B cell (primary cell): ENCODE data around the gene ZFHX2.

Experiments used
- EZH2 ChIP-seq: IDR thresholded peaks from 2 replicates; pipeline ENCODE4 v1.6.1; 2012; ENCODE audit warnings: borderline replicate concordance, low read depth, mild to moderate bottlenecking, moderate library complexity, low read length; ENCODE audit not compliant: insufficient read depth, poor library complexity, severe bottlenecking
- TF ChIP-seq, protein P1 (sequence below): fragments of 200-600 bp; IDR thresholded peaks from one replicate; pipeline ENCODE4 v1.8.0; 2022; ENCODE audit warnings: antibody characterized with exemption, mild to moderate bottlenecking

DNA sequence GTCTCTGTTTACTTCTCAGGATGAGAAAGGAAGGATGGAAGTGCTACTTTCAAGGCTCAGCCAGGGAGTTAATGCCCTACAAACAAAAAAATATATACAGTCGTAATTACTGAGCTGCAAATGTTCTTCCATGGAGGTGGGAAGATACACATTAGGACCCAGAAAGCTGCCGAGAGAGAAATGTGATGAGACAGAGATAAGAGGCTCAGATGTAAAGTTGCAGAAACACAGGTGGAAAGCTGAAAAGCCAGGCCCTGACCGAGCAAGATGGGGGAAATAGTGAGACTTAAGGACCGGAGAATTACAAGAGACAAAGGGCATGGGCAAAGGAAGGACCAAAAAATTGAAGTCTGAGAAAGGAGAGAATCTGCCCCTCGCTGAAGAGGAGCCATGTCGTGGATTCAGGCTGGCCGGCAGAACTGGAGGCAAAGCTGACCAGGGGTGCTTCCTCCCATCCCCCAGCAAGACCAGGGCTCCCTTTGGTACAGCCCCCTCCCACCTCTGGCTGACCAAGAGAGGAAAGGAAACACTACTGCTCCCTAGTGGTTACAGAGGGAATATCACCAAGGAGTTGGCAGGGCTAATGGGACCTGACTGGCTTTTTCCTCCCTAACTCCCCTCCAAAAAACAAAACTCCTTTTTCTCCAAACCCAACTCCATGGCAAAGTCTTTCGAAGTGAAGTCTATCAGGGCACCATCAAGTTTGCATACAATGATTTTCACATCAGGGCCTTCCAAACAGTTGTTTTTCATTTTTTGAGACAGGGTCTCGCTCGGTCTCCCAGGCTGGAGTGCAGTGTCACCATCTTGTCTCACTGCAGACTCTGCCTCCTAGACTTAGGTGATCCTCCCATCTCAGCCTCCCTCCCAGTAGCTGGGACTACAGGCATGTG is 12.1 kb downstream of the ZFHX2 start:
- TF ChIP-seq, protein P1, sequence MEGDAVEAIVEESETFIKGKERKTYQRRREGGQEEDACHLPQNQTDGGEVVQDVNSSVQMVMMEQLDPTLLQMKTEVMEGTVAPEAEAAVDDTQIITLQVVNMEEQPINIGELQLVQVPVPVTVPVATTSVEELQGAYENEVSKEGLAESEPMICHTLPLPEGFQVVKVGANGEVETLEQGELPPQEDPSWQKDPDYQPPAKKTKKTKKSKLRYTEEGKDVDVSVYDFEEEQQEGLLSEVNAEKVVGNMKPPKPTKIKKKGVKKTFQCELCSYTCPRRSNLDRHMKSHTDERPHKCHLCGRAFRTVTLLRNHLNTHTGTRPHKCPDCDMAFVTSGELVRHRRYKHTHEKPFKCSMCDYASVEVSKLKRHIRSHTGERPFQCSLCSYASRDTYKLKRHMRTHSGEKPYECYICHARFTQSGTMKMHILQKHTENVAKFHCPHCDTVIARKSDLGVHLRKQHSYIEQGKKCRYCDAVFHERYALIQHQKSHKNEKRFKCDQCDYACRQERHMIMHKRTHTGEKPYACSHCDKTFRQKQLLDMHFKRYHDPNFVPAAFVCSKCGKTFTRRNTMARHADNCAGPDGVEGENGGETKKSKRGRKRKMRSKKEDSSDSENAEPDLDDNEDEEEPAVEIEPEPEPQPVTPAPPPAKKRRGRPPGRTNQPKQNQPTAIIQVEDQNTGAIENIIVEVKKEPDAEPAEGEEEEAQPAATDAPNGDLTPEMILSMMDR: peak; percentile 78
- no peak for TF ChIP-seq EZH2
